HG03097 (cell line): Measurements from ENCODE around the gene MID1IP1.

Source experiments
- ATAC-seq: cut with Tn5 transposase; IDR thresholded peaks from one replicate; pipeline ENCODE4 v1.9.1; 2021; ENCODE audit not compliant: unreplicated experiment, low FRiP score

MID1IP1 gene

DNA sequence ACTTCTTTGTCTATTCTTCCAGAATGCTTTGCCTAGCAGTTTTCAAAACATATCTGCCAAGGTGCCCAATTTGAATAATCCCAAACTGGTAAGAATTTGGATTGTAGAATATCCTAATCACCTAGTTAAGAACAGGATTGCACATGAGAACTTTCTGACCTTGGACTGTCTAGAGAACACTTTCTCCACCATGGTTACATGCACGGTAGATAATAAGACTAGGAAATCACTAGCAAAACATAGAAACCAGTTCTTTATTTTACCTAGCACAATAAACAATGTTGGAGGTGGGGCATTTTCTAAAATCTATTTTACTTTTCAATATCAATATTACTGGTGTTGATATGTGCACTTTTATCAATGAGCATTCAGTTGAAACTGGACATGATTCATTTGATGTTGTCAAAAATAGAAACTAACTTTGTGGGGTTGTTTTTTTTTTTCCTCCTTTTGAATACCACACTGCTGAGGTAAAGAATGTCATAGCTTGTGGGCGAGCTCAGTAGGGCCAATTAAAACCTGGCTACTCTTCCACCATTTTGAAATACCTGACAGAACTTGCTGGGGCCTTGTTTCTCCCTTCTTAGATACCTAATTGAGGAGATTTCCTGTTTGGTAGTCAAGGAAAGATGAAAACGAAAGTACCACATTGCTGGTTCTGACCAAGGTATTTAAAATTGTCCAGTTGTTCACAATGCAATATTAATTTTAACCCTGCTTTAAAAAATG, 10.4 kb downstream of the MID1IP1 start:
- ATAC-seq, result no peak

DNA sequence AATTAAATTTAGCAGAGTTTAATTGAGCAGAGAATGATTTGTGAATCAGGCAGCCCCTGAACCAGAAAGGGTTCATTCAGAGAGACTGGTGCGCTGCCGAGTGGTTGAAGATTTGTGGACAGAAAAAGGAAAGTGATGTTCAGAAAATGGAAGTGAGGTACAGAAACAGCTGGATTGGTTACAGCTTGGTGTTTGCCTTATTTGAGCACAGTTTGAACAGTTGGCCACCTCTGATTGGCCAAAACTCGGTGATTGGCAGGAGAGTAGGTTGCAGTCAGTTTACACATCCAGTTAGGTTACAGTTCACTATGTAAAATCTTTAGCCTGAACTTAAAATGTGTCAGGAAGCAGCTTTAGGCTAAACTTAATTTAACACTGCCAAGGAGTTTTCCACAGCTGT, 14.9 kb downstream of the MID1IP1 start:
- ATAC-seq, result no peak

DNA sequence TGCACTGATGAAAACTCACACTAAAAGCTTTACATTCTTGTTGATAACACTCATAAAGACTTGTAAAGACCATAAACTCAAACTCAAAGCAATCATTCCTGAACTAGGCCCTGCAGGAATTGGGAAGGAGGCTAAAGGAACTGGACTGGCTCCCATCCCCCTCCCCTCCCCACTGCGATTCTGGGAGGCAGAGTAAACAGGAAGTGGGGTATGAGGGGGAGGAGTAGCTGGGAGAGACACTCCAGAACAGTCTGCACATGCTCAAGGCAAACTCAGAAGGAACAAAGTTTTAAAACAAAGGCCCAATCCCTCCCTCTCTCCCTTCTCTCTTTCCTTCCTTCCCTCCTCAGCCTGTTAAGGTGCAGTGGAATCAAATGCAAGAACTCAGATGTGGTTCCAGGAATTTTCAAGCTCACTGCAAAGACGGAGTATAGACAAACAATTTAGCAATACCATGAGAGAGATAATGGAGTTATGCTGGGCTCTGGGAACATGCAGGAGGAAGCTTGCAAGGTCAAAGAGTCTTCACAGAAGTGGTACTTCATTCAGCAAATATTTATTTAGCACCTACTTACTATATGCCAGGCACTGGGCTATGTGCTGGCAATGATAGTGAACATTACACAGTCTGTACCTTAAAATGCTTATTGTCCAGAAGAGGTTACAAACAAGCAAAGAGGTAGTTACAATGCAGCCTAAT, 15.9 kb downstream of the MID1IP1 start:
- no peak for ATAC-seq

DNA sequence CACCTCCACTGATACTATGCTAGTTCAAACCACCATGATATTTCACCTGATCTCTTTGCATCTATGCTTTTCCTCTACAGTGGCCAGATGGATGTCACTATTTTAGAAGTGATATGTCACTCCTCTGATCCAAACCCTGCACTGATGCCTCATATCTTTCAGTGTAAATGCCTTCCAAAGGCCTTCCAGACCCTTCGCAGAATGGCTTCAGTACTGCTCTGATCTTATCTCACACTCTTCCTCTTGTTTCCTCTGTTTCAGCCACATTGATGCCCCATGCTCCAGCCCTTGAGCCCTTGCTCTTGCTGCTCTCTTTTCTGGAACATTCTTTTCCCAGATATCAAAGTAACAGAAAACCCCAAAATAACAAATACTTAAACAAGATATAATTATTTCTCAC, 17.9 kb downstream of the MID1IP1 start:
- ATAC-seq, result no peak

DNA sequence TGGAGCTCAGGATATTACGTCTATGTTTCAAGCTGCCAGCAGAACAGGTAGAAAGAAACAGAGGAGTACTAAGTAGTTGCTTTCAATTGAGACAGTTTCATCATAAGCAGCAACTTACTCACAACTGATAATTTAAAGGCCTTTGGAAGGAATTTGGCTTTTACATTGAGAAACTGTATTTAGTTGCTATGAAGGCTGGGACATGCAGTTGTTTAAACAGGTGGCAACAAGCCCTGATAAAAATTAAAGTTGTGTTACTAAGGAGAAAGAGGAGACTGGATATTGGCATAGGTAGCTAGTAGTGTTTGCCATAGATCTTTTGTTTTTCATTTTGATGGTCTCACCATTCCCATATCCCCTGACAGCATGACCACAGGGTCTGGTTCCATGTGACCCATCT, 18.4 kb downstream of the MID1IP1 start:
- no peak for ATAC-seq

DNA sequence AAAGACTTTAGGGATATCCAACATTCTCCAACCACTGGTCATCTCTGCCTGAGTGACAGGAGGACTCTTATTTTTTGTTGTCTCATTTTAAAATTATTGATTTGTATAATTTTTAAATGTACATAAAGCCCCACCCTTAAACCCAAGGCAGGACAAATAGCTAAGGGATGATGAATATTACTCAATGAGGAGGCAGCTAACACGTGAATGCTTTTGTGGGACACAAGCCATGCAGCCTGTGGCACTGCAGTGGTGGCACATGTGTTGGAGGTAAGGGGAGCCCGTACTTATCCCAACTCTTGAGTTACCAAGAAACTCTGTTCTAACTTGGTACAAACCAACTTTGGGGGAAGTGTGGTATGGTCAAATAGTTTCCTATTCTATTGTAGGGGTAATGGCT, 19.5 kb downstream of the MID1IP1 start:
- no peak for ATAC-seq

DNA sequence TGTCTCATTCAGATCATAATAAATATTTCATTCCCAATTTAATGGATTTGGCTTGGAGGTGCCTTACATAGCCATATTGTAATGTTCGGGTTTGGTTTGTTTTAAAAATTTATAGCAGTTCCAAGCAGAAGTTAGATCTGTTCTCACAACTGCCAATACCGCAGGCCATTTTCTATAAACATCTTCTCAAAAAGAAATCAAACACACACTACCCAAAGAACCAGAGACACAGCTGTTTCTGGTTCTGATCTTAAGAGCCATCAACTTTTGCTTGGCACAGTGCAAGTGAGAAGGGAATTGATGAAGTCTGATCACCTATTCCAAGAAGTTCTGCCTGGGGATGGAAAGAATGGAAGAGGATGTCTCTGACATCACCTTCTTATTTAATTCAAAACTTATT, 22.9 kb downstream of the MID1IP1 start:
- no peak for ATAC-seq

DNA sequence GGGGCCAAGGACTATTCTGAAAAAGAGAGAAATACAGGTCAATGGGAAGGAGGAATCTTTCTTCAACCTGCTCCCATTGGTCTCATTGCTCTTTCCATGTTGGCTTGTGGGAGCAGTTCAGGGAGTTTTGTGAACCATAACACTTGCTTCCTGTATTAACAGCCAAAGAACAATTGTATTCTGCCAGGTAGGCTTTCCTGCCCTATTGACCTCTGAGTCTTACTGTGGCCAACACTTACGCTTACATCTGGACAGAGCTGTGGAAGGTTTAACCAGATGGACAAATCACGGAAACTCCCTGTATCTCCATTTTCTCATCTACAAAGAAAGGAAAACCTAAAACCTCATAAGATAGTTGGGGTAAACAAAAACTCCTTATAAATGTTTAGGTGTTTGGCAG, 30.7 kb downstream of the MID1IP1 start:
- ATAC-seq, result no peak

DNA sequence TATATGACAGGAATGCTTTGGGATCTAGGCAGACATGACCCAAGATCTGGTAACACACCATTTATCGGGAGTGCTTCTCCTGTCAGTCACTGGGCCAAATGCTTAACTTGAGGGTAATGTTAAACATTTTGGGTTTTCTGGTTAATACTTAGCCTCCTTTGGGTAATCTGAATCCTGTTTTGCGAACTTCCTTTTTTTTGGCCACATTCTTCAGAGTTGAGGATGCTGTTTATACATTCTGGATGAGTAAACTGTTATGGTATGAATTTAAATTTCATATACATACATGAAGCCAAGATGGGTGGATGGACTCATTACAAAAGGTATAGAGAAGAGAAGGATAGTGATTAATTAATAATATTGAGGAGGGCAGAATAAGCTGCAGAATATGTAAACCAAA, 36.1 kb downstream of the MID1IP1 start:
- ATAC-seq, result no peak

DNA sequence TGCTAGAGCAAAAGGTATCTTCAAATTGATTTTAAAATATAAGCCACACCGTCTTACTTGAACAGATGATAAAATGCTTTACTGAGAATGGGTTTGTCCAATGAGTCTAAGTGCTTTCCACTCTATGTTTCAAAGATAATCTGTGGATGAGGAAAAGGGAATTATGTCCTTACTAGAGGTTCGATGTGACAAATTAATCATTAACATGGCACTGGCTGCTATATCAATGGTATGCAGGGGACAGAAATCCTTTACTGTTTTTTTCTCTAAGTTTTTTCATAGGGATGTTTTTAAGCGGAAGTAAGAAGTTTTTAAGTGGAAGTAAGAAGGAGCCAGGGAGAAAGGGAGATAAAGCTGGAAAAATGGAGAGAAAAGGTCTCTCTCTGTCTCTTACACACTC, 38.0 kb downstream of the MID1IP1 start:
- ATAC-seq, result no peak

DNA sequence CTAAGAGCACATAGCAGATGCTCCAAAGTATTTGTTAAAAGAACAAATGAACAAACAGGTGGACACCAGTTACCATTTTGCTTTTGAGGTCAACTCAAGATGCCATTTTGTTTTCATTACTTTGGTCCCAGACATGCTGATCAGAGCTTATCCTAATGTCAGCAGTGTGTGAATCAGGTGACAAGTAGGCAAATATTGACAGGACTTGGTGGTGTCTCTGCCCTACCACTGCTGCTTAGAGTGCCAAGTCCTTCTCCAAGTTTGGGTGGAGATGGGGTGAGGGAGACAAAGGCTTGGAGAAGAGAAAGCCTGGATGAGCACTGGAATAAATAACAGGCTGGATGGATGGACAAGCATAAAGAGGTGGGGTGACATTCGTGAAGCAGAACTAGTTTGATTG, 38.7 kb downstream of the MID1IP1 start:
- ATAC-seq, result no peak

DNA sequence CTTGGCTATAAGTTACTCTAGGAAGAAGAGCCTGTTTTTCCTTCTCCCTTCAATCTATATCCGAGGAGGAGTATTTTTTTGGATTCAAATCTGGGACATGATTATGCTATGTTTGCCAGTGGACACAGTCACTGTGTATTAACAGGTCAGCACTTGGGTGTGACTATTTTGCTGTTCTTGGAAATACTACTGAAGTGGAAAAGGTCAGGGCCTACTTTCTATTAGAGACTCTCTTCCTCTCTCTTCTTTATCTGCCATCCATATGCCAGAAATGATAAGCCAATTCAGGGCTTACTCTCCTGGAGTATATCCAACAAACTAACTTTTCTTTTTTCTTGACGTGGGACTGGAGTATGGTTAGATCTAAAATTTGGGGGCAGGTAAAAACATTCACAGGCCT, 40.5 kb downstream of the MID1IP1 start:
- no peak for ATAC-seq

DNA sequence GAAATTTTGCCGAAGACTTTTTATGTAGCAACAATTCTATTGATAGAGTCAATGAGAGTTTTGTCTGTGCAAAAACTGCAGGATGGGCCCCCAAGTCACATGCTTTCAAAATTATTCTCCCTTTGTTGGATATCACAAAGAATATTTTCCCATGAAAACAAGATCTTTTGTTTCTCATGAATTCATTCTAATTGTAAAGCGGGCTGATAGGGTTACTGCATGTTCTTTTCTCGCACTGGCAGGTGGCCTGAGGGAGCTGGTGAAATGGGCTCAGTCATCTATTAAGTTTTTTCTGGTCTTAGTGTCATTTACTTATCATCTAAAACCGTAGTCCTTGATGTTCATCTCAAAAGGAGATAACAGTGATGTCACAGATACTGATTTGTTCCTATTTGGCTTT, 44.2 kb downstream of the MID1IP1 start:
- no peak for ATAC-seq

DNA sequence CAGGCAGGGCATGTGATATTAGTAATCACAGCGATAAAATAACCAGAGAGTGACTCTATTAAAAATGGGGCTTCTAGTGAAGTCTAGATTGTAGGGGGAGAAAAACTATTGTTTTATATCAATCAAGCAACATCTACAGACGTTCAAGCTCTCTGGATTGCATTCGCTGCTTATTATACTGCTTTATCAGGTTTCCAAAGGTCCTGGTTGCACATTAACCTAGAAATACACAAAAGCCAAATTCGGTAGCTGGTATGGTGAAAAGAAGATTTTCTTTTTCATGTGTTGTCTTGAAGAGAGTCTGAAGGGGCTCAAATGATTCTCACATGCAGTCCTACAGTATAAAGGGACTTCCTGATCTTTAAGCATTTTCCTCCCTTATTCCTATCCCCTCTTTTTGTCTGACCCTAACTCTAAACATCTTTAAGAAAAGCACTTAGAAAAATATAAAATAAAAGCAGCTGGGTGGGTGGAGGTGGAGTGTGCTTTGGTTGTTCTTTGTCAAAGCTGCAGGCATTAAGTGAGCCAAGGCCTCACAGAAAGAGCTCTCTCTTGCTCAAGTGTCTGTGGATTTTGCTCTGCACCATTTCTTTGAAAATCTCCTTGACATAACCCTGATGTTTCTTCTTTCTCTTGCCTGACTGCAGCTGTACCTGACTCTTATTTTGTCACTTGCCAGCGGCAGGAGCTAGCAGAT, 46.1 kb downstream of the MID1IP1 start:
- no peak for ATAC-seq

DNA sequence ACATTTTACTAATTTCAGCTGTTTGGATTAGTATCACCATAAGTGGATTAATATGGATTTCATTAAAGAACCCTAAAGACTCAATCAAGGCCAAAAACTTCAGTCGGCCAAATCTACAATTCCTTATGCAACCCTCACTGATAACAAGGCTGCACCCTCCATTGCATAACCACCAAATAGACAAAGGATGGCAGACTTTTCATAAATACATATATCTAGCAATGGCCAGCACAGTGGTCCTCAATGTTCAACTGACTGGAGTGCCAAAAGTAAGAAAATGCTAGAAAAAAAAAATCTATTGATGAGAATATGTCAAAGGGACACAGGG, 46.6 kb downstream of the MID1IP1 start:
- no peak for ATAC-seq

DNA sequence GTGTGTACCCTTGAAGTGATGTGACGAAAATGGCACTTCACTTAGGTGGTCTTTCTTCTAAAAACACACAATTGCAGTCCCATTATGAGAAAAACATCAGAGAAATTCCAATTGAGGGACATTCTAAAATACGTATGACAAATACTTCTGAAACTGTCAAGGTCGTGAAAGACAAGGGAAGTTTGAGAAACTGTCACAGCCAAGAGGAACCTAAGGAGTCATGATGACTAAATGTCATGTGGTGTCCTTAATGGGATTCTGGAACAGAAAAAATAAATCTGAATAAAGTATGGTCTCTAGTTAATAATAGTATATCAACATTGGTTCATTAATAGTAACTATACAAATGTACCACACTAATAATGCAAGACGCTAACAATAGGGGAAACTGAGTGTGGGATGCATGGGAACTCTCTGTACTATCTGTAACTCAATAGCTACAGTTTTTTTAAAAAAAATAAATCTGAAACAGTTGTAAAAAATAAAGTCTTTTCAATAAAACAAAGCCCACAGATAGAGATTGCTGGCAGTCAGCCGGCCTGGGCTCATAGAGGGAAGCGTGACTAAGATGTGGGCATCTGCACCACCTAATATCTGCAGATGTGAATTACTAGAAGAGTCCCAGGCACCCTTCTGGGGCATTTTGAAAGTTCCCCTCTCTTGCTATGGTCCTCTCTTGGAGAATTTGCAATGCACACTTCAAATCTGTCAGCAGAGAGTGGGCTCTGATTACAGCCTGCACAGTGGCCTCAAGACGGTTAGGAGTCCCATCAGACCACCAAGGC, 47.6 kb downstream of the MID1IP1 start:
- ATAC-seq, result no peak

DNA sequence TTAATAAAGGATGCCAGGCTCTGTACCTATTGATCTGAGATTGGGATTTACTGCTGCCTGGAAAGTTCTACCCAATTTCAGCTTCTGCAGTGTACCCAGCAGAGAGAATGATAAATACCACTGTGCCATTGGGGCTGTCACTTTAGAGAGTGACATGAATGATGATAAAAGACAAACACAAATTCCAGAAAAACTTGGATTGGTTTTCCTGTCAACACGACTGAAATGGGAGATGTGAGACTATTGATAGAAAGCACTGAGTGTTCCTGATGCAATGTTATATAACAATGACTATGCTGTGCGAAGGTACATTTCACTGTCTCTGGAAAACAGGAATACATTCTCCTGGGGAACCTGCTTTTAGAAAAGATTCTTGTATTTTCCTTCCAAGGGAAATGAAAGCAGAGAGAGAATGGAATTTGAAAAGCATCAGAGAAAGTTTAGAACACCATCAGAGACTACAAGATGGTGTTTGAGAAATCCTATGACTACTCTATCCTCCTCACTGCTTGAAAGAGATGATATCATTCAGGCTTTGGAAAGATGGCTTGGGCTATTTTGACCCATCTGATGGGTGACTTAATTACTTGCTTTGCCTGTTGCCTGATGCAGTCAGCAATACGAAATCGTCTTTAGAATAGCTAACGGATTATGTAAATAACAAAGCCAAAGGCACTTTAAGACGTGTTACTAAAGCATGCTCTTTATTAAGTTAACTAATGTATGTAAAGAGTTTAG, 49.7 kb downstream of the MID1IP1 start:
- ATAC-seq, result no peak

DNA sequence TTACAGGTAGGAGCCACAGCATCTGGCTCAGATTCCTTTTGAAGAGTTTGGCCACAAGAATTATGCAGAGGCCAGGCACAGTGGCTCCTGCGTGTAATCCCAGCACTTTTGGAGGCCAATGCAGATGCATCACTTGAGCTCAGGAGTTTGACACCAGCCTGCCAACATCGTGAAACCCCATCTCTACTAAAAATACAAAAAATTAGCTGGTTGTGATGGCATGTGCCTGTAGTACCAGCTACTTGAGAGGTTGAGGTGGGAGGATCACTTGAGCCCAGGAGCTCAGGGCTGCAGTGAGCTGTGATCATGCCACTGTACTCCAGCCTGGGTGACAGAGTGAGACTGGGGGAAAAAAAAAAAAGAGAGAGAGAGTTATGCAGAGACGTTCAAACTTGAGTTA, 53.0 kb downstream of the MID1IP1 start:
- ATAC-seq, result no peak
